Keratinocyte (primary cell): ENCODE data around the gene KMT2C. TPM values are rescaled to one million over a fixed set of nuclear protein-coding genes. Genes with fewer than 3 reads are reported as not detected.

Experiments
- DNase-seq: peaks from one replicate; pipeline ENCODE4 v3.0.0-alpha.2; 2011; ENCODE audit warnings: low read depth, missing footprints, low spot score
- FAIRE-seq: peaks from 2 replicates; lab custom pipeline; 2011; peaks lifted over from hg19 to GRCh38; lab: Jason Lieb, UNC
- H2AFZ ChIP-seq: 2 replicates; pipeline ENCODE4 v1.6.0; 2012; ENCODE audit warnings: low read length, control low read depth, inconsistent platforms; ENCODE audit not compliant: control insufficient read depth
- H3K27ac ChIP-seq: 2 replicates; pipeline ENCODE4 v1.5.1; 2011; ENCODE audit warnings: low read length; ENCODE audit not compliant: control insufficient read depth, insufficient read depth
- H3K27me3 ChIP-seq: 3 replicates; pipeline ENCODE4 v1.6.0; 2011; ENCODE audit warnings: low read length; ENCODE audit not compliant: control insufficient read depth, insufficient read depth; ENCODE audit errors: extremely low read depth
- H3K36me3 ChIP-seq, 2 experiments: 2 replicates in 1 of 2; 3 replicates in 1 of 2; pipeline ENCODE4 v1.5.1; 2011; ENCODE audit warnings: low read length in 2 of 2, mild to moderate bottlenecking in 1 of 2; ENCODE audit not compliant: control insufficient read depth in 2 of 2, insufficient read depth in 2 of 2; ENCODE audit errors: extremely low read depth in 1 of 2
- H3K4me1 ChIP-seq: 3 replicates; pipeline ENCODE4 v1.5.1; 2011; ENCODE audit warnings: low read length; ENCODE audit not compliant: control insufficient read depth, insufficient read depth; ENCODE audit errors: extremely low read depth
- H3K4me2 ChIP-seq: 3 replicates; pipeline ENCODE4 v1.6.0; 2011; ENCODE audit warnings: low read depth, low read length; ENCODE audit not compliant: control insufficient read depth, insufficient read depth; ENCODE audit errors: extremely low read depth
- H3K4me3 ChIP-seq, 3 experiments: fragments of 200-600 bp in 1 of 3; sonication (generic) in 1 of 3; 2 replicates in 2 of 3; 3 replicates in 1 of 3; pipeline ENCODE4 v1.5.1; 2011 to 2016; ENCODE audit warnings: low read length in 3 of 3, mild to moderate bottlenecking in 3 of 3, control low read depth in 2 of 3, inconsistent platforms in 1 of 3, low read depth in 1 of 3, mixed read lengths in 1 of 3, mixed run types in 1 of 3, moderate library complexity in 1 of 3; ENCODE audit not compliant: control insufficient read depth in 2 of 3, insufficient read depth in 2 of 3; ENCODE audit errors: extremely low read depth in 1 of 3
- H3K79me2 ChIP-seq: 2 replicates; pipeline ENCODE4 v1.6.0; 2012; ENCODE audit warnings: low read length; ENCODE audit not compliant: control insufficient read depth, insufficient read depth
- H3K9ac ChIP-seq: 3 replicates; pipeline ENCODE4 v1.6.0; 2011; ENCODE audit warnings: low read length; ENCODE audit not compliant: control insufficient read depth, insufficient read depth; ENCODE audit errors: extremely low read depth
- H3K9me1 ChIP-seq: 3 replicates; pipeline ENCODE4 v1.6.0; 2011; ENCODE audit warnings: low read length; ENCODE audit not compliant: control insufficient read depth, insufficient read depth; ENCODE audit errors: extremely low read depth
- H3K9me3 ChIP-seq: 2 replicates; pipeline ENCODE4 v1.5.1; 2012; ENCODE audit warnings: low read depth, low read length; ENCODE audit not compliant: control insufficient read depth
- H4K20me1 ChIP-seq: 3 replicates; pipeline ENCODE4 v1.6.0; 2011; ENCODE audit warnings: low read length; ENCODE audit not compliant: control insufficient read depth, insufficient read depth; ENCODE audit errors: extremely low read depth
- EZH2 ChIP-seq: IDR thresholded peaks from one replicate; pipeline ENCODE4 v1.6.1; 2012; ENCODE audit warnings: inconsistent platforms, mild to moderate bottlenecking, low read length, moderate library complexity
- dilution Hi-C: fragments of 300-500 bp; cut with MboI; formaldehyde crosslinking; loops from one replicate; pipeline ENCODE4 v1.7.0; 2020; ENCODE audit warnings: low sequenced_read_pairs; ENCODE audit not compliant: extremely low pct_ligation_motif_present
- polyA plus RNA-seq, 5 experiments: library from polyadenylated mRNA; depleted of rRNA in 3 of 5; stranded (reverse) in 3 of 5; stranded (forward) in 1 of 5; unstranded in 1 of 5; fragments of >200 nt; gene quantifications; 1 replicate in 1 of 5; 2 replicates in 3 of 5; 3 replicates in 1 of 5; pipeline versions ENCODE4 v1.2.1 to v1.2.3, GENCODE V29; 2011 to 2012; ENCODE audit warnings: missing spikeins in 2 of 5, low read depth in 1 of 5, low replicate concordance in 1 of 5
- TF ChIP-seq, protein P1 (sequence below), 3 experiments: IDR thresholded peaks in 1 of 3; conservative IDR thresholded peaks in 1 of 3; optimal IDR thresholded peaks in 1 of 3; 2 replicates in 2 of 3; 3 replicates in 1 of 3; pipeline versions ENCODE3 to v1.5.1; 2011; ENCODE audit warnings: low read length in 3 of 3, mild to moderate bottlenecking in 3 of 3, moderate library complexity in 2 of 3, control low read depth in 1 of 3, inconsistent platforms in 1 of 3; ENCODE audit not compliant: insufficient read depth in 2 of 3; ENCODE audit errors: extremely low read depth in 1 of 3

Gene KMT2C
- polyA plus RNA-seq, 1 donor (not counting 4 experiments of a cell fraction or from before 2014, with no cell fraction given), result 8.5 TPM

GRCh38 chr7:152173372-152174070, 262.3 kb downstream of the KMT2C start:
- H2AFZ ChIP-seq, result no peak overlapping the region
- no peaks in the 10 kb centered on the region for H3K4me1 ChIP-seq
- no peak overlapping the region for H3K9ac ChIP-seq
- no peak overlapping the region for H3K4me3 ChIP-seq
- no peaks in the 10 kb centered on the region for H3K9me1 ChIP-seq
- no peak overlapping the region for H3K27ac ChIP-seq
- H3K36me3 ChIP-seq, result peaks cover 6 to 17% of the 10 kb centered on the region in 2 experiments
- FAIRE-seq (no peak), DNase-seq (no peak)
- H3K9me3 ChIP-seq, result no peaks in the 10 kb centered on the region
- TF ChIP-seq, protein P1, sequence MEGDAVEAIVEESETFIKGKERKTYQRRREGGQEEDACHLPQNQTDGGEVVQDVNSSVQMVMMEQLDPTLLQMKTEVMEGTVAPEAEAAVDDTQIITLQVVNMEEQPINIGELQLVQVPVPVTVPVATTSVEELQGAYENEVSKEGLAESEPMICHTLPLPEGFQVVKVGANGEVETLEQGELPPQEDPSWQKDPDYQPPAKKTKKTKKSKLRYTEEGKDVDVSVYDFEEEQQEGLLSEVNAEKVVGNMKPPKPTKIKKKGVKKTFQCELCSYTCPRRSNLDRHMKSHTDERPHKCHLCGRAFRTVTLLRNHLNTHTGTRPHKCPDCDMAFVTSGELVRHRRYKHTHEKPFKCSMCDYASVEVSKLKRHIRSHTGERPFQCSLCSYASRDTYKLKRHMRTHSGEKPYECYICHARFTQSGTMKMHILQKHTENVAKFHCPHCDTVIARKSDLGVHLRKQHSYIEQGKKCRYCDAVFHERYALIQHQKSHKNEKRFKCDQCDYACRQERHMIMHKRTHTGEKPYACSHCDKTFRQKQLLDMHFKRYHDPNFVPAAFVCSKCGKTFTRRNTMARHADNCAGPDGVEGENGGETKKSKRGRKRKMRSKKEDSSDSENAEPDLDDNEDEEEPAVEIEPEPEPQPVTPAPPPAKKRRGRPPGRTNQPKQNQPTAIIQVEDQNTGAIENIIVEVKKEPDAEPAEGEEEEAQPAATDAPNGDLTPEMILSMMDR (optimal IDR thresholded peaks at IDR 0.05 in 1 of 3, IDR thresholded peaks at IDR 0.05 in 1 of 3, conservative IDR thresholded peaks at IDR 0.05 in 1 of 3; ENCODE audit: extremely low read depth in 1 of 3, insufficient read depth in 2 of 3, low read length in 3 of 3), result no peak
- no peak for TF ChIP-seq EZH2
- no peaks in the 10 kb centered on the region for H3K79me2 ChIP-seq
- H3K4me2 ChIP-seq, result no peak overlapping the region
- H4K20me1 ChIP-seq, result no peaks in the 10 kb centered on the region
- H3K27me3 ChIP-seq, result no peaks in the 10 kb centered on the region
- dilution Hi-C loops, result no loop called here

GRCh38 chr7:152162287-152162686, 273.5 kb downstream of the KMT2C start:
- no peak for FAIRE-seq
- H3K4me3 ChIP-seq, result no peak overlapping the region

More at GRCh38 chr7:152162287-152162686, 273.5 kb downstream of the KMT2C start:
- H2AFZ ChIP-seq, result no peak overlapping the region
- TF ChIP-seq, protein P1 (optimal IDR thresholded peaks at IDR 0.05 in 1 of 3, IDR thresholded peaks at IDR 0.05 in 1 of 3, conservative IDR thresholded peaks at IDR 0.05 in 1 of 3; ENCODE audit: extremely low read depth in 1 of 3, insufficient read depth in 2 of 3, low read length in 3 of 3), result no peak
- TF ChIP-seq EZH2, result no peak
- no peaks in the 10 kb centered on the region for H3K9me1 ChIP-seq
- no peaks in the 10 kb centered on the region for H3K27me3 ChIP-seq
- no peaks in the 10 kb centered on the region for H3K79me2 ChIP-seq
- no peak for DNase-seq
- no peak overlapping the region for H3K27ac ChIP-seq
- no peaks in the 10 kb centered on the region for H3K9me3 ChIP-seq
- H3K4me2 ChIP-seq, result no peak overlapping the region
- no peak overlapping the region for H3K9ac ChIP-seq
- H4K20me1 ChIP-seq, result no peaks in the 10 kb centered on the region
- dilution Hi-C loops, result no loop called here
- H3K36me3 ChIP-seq, result peaks cover 17 to 30% of the 10 kb centered on the region in 2 experiments
- no peaks in the 10 kb centered on the region for H3K4me1 ChIP-seq
